Caco-2 (cell line): ENCODE measurements around the gene RFC5. TPM values are rescaled to one million over a fixed set of nuclear protein-coding genes. Genes with fewer than 3 reads are reported as not detected.

Experiments
- BruUV-seq: library from RNA; stranded (reverse); fragments of 400-500 nt; replicated peaks from 2 replicates; lab custom pipeline; 2021; lab: Mats Ljungman, UMichigan
- CTCF ChIA-PET: fragments of 300-600 bp; sonication (Branson Sonifier 250); formaldehyde crosslinking; loops from one replicate; lab custom pipeline; 2022; ENCODE audit warnings: antibody characterized with exemption; lab: Charles Lee
- POLR2A ChIA-PET: fragments of 300-600 bp; sonication (Branson Sonifier 250); formaldehyde crosslinking; loops from one replicate; lab custom pipeline; 2022; ENCODE audit warnings: antibody characterized with exemption; lab: Charles Lee
- DNase-seq, 2 experiments: peaks; one replicate each; pipeline versions ENCODE4 v3.0.0 to v3.0.0-alpha.2; 2020 to 2022
- H3K27me3 ChIP-seq: replicated peaks from 2 replicates; pipeline ENCODE4 v1.6.0; 2011; ENCODE audit warnings: low read length; ENCODE audit not compliant: control insufficient read depth, insufficient read depth
- H3K36me3 ChIP-seq: 2 replicates; pipeline ENCODE4 v1.5.1; 2011; ENCODE audit warnings: low read length; ENCODE audit not compliant: control insufficient read depth, insufficient read depth
- H3K4me1 ChIP-seq: fragments of 250-450 bp; sonication (Bioruptor Pico); 2 replicates; pipeline ENCODE4 v1.5.1; 2020; ENCODE audit warnings: mild to moderate bottlenecking
- H3K4me3 ChIP-seq: 2 replicates; pipeline ENCODE4 v1.5.1; 2011; ENCODE audit warnings: low read depth, mild to moderate bottlenecking, control low read depth, low read length
- H3K9me3 ChIP-seq: fragments of 250-450 bp; sonication (Bioruptor Pico); 2 replicates; pipeline ENCODE4 v1.5.1; 2020; ENCODE audit warnings: mild to moderate bottlenecking, moderate library complexity
- H3K27ac Mint-ChIP-seq: one replicate; pipeline ENCODE4 v1.8.0; 2022; ENCODE audit warnings: mixed read lengths; ENCODE audit not compliant: unreplicated experiment
- H3K27me3 Mint-ChIP-seq: one replicate; pipeline ENCODE4 v1.8.0; 2022; ENCODE audit warnings: mixed read lengths; ENCODE audit not compliant: insufficient read depth, unreplicated experiment
- H3K36me3 Mint-ChIP-seq: one replicate; pipeline ENCODE4 v1.8.0; 2022; ENCODE audit warnings: mild to moderate bottlenecking, mixed read lengths; ENCODE audit not compliant: insufficient read depth, unreplicated experiment
- H3K4me1 Mint-ChIP-seq: one replicate; pipeline ENCODE4 v1.8.0; 2022; ENCODE audit warnings: low read depth, mixed read lengths; ENCODE audit not compliant: unreplicated experiment
- H3K4me3 Mint-ChIP-seq: one replicate; pipeline ENCODE4 v1.8.0; 2022; ENCODE audit warnings: mild to moderate bottlenecking, moderate library complexity, mixed read lengths; ENCODE audit not compliant: unreplicated experiment
- H3K9me3 Mint-ChIP-seq: one replicate; pipeline ENCODE4 v1.8.0; 2022; ENCODE audit warnings: mixed read lengths; ENCODE audit not compliant: unreplicated experiment
- intact Hi-C: fragments of 100-400 bp; cut with micrococcal nuclease; formaldehyde crosslinking; loops from one replicate; pipeline ENCODE4 v1.10.0; 2022; ENCODE audit not compliant: unreplicated experiment
- total RNA-seq: library from RNA; stranded (reverse); gene quantifications from 2 replicates; pipeline ENCODE4 v1.2.3, GENCODE V29; 2022
- TF ChIP-seq, protein P1 (sequence below), 2 experiments: fragments of 200-600 bp in 1 of 2; IDR thresholded peaks; 1 replicate in 1 of 2; 2 replicates in 1 of 2; pipeline versions ENCODE4 v1.5.1 to v1.8.0; 2011 to 2022; ENCODE audit warnings: antibody characterized with exemption in 1 of 2, control low read depth in 1 of 2, inconsistent platforms in 1 of 2, low read depth in 1 of 2, low read length in 1 of 2, mild to moderate bottlenecking in 1 of 2, moderate library complexity in 1 of 2; ENCODE audit not compliant: insufficient read depth in 1 of 2, severe bottlenecking in 1 of 2, unreplicated experiment in 1 of 2

The RFC5 gene
- total RNA-seq, 1 experiment from 2014 or later, result 42.7 TPM

DNA sequence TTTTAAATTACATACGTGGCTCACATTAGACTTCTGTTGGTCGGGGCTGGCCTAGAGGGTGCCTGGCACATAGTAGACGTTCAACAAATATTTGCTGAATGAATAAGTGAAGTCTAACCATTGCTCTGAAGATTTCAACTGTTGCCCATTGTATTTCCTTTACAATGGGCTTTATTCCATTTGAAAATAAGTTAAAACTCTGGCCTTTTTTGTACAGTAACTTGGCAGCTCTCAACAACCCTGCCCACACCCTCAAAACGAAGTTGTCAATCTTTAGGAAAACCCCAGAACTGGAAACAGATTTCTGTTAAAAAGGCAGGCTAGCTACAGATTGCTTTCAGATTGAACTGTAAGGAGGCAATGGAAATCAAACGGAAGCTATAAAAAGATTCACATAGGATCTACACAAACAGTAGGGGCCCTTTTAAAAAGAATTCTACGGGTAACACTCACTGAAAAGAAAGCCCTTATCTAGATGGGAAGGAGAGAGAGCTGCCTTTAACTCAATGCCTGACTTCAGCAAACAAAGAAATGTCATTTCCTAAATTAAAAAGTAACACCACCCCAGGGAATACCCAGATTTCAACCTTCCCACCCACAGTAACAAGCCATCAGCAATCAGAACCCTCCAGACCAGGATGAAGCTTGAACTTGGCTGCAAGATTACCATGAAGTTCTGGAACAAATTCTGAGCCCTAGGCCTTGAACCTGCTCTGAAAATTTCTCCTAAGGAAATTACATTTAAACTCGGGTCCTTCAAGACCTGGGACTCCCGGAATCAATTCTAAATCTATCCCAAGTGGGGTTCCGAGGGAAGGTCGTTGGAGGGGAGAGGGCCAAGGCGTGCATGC, 43.1 kb downstream of the RFC5 start:
- peaks cover 32% of the 10 kb centered on the region for H3K36me3 Mint-ChIP-seq
- no peaks in the 10 kb centered on the region for H3K27me3 Mint-ChIP-seq
- Histone ChIP-seq H3K4me3 (peak overlapping the region; percentile 83), H3K36me3 (no peaks in the 10 kb centered on the region), H3K4me1 (peaks cover 32% of the 10 kb centered on the region), H3K9me3 (no peaks in the 10 kb centered on the region), H3K27me3 (no peaks in the 10 kb centered on the region)
- TF ChIP-seq, protein P1, sequence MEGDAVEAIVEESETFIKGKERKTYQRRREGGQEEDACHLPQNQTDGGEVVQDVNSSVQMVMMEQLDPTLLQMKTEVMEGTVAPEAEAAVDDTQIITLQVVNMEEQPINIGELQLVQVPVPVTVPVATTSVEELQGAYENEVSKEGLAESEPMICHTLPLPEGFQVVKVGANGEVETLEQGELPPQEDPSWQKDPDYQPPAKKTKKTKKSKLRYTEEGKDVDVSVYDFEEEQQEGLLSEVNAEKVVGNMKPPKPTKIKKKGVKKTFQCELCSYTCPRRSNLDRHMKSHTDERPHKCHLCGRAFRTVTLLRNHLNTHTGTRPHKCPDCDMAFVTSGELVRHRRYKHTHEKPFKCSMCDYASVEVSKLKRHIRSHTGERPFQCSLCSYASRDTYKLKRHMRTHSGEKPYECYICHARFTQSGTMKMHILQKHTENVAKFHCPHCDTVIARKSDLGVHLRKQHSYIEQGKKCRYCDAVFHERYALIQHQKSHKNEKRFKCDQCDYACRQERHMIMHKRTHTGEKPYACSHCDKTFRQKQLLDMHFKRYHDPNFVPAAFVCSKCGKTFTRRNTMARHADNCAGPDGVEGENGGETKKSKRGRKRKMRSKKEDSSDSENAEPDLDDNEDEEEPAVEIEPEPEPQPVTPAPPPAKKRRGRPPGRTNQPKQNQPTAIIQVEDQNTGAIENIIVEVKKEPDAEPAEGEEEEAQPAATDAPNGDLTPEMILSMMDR (IDR thresholded peaks at IDR 0.05; ENCODE audit: insufficient read depth in 1 of 2, low read depth in 1 of 2, low read length in 1 of 2, severe bottlenecking in 1 of 2, unreplicated experiment in 1 of 2), result no peak
- H3K4me3 Mint-ChIP-seq, result peak overlapping the region; percentile 95
- POLR2A ChIA-PET, result interaction anchor here (0.6 kb wide), 1 partner anchor 1100 kb away, joined by 3 read pairs; no protein-coding TSS in a partner anchor
- no peak for DNase-seq
- CTCF ChIA-PET, result interaction anchor here (0.6 kb wide), 1 partner anchor 9 kb away, joined by 6 read pairs; no protein-coding TSS in a partner anchor
- intact Hi-C loops, result loop anchor here (1.0 to 5.0 kb wide), 2 partner anchors 7 to 63 kb away; no protein-coding TSS in a partner anchor
- BruUV-seq, result TSS peak; percentile 22
- H3K27ac Mint-ChIP-seq, result peak overlapping the region; percentile 69
- no peaks in the 10 kb centered on the region for H3K9me3 Mint-ChIP-seq
- H3K4me1 Mint-ChIP-seq, result peaks cover 29% of the 10 kb centered on the region

DNA sequence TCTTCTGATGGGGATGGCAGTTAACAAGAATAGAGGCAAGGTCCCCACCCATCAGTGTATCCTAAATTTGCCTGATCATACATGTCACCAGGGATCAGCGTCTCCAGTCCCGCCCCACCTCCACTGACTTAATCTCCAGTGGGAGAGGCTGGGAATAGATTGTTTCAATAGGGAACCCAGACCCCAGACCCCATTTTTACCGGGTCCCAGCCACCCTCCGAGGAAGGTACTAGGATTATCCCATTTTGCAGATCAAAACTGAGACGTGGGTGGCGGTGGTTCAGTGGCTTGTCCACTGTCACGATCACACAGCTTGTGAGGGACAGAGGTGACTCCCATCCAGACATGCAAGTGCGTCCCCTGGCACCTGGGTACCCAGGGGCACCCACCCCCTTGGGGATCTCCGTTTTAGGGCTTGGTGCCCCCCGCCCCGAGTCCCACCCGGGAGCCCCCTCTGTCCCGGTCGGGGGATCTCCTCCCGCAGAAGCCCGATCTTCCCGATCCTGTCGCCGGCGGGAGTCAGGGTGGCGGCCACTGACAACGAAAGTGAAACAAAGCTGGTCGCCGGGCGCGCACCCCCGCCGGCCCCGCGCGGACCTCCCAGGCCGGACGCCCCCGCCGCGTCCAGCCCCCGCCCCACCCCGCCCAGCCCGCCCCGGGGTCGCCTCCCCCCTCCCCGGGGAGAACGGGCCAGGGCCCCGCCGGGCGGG, 44.0 kb downstream of the RFC5 start:
- CTCF ChIA-PET, result interaction anchor here (0.6 kb wide), 1 partner anchor 223 kb away, joined by 3 read pairs; no protein-coding TSS in a partner anchor
- DNase-seq, result peak; percentile 42 to 64
- POLR2A ChIA-PET, result interaction anchor here (0.7 kb wide), 1 partner anchor 53 kb away, joined by 10 read pairs; no protein-coding TSS in a partner anchor
- H3K27ac Mint-ChIP-seq, result peak overlapping the region; percentile 69
- peak overlapping the region; percentile 83 for H3K4me3 ChIP-seq
- TF ChIP-seq, protein P1 (IDR thresholded peaks at IDR 0.05; ENCODE audit: insufficient read depth in 1 of 2, low read depth in 1 of 2, low read length in 1 of 2, severe bottlenecking in 1 of 2, unreplicated experiment in 1 of 2), result no peak
- no TSS peak for BruUV-seq
- no peaks in the 10 kb centered on the region for H3K27me3 Mint-ChIP-seq
- H3K27me3 ChIP-seq, result no peaks in the 10 kb centered on the region
- peaks cover 32% of the 10 kb centered on the region for H3K36me3 Mint-ChIP-seq
- H3K9me3 Mint-ChIP-seq, result no peaks in the 10 kb centered on the region
- H3K9me3 ChIP-seq, result no peaks in the 10 kb centered on the region
- peak overlapping the region; percentile 95 for H3K4me3 Mint-ChIP-seq
- intact Hi-C loops, result loop anchor here (1.0 to 5.0 kb wide), 2 partner anchors 8 to 62 kb away; no protein-coding TSS in a partner anchor
- H3K4me1 ChIP-seq, result peaks cover 41% of the 10 kb centered on the region
- H3K4me1 Mint-ChIP-seq, result peaks cover 33% of the 10 kb centered on the region
- no peaks in the 10 kb centered on the region for H3K36me3 ChIP-seq
